GM12878 (cell line): Measurements from ENCODE around the gene MPHOSPH6. TPM values are rescaled to one million over a fixed set of nuclear protein-coding genes. Genes with fewer than 3 reads are reported as not detected.

ENCODE experiments used
- ATAC-seq: fragments of 200-7000 bp; cut with Tn5 transposase; 3 replicates; pipeline ENCODE4 v1.9.1; 2020; ENCODE audit warnings: mild to moderate bottlenecking, moderate library complexity
- BruUV-seq: library from RNA; stranded (reverse); fragments of 400-500 nt; replicated peaks from 2 replicates; lab custom pipeline; 2021; lab: Mats Ljungman, UMichigan
- CTCF ChIA-PET: fragments of 300-600 bp; sonication (Branson Sonifier 250); formaldehyde crosslinking; extraction: SDS; loops from one replicate; lab custom pipeline; 2021; ENCODE audit warnings: inconsistent platforms; lab: Yijun Ruan, JAX
- POLR2A ChIA-PET: fragments of 350-600 bp; formaldehyde crosslinking; extraction: SDS; loops from one replicate; lab custom pipeline; 2021; ENCODE audit warnings: inconsistent platforms; lab: Charles Lee
- RAD21 ChIA-PET: fragments of 300-600 bp; sonication (Branson Sonifier 250); formaldehyde crosslinking; loops from one replicate; lab custom pipeline; 2023; ENCODE audit warnings: antibody characterized with exemption; ENCODE audit not compliant: unreplicated experiment; lab: Charles Lee
- SMC1A ChIA-PET: fragments of 300-600 bp; sonication (Branson Sonifier 250); formaldehyde crosslinking; loops from one replicate; lab custom pipeline; 2023; ENCODE audit not compliant: unreplicated experiment, uncharacterized antibody; lab: Charles Lee
- DNase-seq: peaks from one replicate; pipeline ENCODE4 v3.0.0-alpha.2; 2011; ENCODE audit warnings: low read depth, low spot score
- FAIRE-seq: peaks from 3 replicates; lab custom pipeline; 2011; peaks lifted over from hg19 to GRCh38; lab: Jason Lieb, UNC
- H2AFZ ChIP-seq: 2 replicates; pipeline ENCODE4 v1.6.0; 2011; ENCODE audit warnings: low read depth, low read length, control low read depth; ENCODE audit not compliant: control insufficient read depth
- H3K27ac ChIP-seq: 2 replicates; pipeline ENCODE4 v1.5.1; 2011; ENCODE audit warnings: control low read depth; ENCODE audit not compliant: control insufficient read depth, insufficient read depth
- H3K27me3 ChIP-seq, 2 experiments: replicated peaks in 1 of 2; 2 replicates each; pipeline versions ENCODE4 v1.6.0 to v1.6.1; 2011; ENCODE audit warnings: low read length in 1 of 2; ENCODE audit not compliant: control insufficient read depth in 2 of 2, insufficient read depth in 2 of 2
- H3K36me3 ChIP-seq, 2 experiments: 2 replicates each; pipeline ENCODE4 v1.5.1; 2011; ENCODE audit warnings: low read length in 1 of 2; ENCODE audit not compliant: control insufficient read depth in 2 of 2, insufficient read depth in 2 of 2
- H3K4me1 ChIP-seq: 2 replicates; pipeline ENCODE4 v1.6.1; 2011; ENCODE audit warnings: mild to moderate bottlenecking, low read length, moderate library complexity, mixed read lengths; ENCODE audit not compliant: control insufficient read depth, insufficient read depth
- H3K4me2 ChIP-seq: 2 replicates; pipeline ENCODE4 v1.6.0; 2011; ENCODE audit warnings: control low read depth; ENCODE audit not compliant: control insufficient read depth, insufficient read depth
- H3K4me3 ChIP-seq: fragments of 200-600 bp; sonication (generic); 2 replicates; pipeline ENCODE4 v1.5.1; 2016
- H3K79me2 ChIP-seq: 2 replicates; pipeline ENCODE4 v1.6.0; 2011; ENCODE audit warnings: low read length; ENCODE audit not compliant: control insufficient read depth, insufficient read depth
- H3K9ac ChIP-seq: 2 replicates; pipeline ENCODE4 v1.8.0; 2011; ENCODE audit warnings: low read length, control low read depth, mixed read lengths; ENCODE audit not compliant: control insufficient read depth, insufficient read depth
- H3K9me3 ChIP-seq: replicated peaks from 3 replicates; pipeline ENCODE4 v1.5.1; 2011; ENCODE audit warnings: mild to moderate bottlenecking, low read length; ENCODE audit not compliant: control insufficient read depth, insufficient read depth
- H4K20me1 ChIP-seq: 2 replicates; pipeline ENCODE4 v1.6.0; 2011; ENCODE audit not compliant: control insufficient read depth, insufficient read depth
- ATF7 ChIP-seq: fragments of 450-650 bp; IDR thresholded peaks from 2 replicates; pipeline ENCODE4 v1.6.1; 2016; ENCODE audit warnings: low read depth, mild to moderate bottlenecking
- KAT2A ChIP-seq: conservative IDR thresholded peaks from 2 replicates; pipeline ENCODE4 v1.6.1; 2011; ENCODE audit warnings: low read depth, low read length; ENCODE audit not compliant: control insufficient read depth
- NBN ChIP-seq: fragments of 450-650 bp; IDR thresholded peaks from 2 replicates; pipeline ENCODE4 v1.6.1; 2016
- POLR2A ChIP-seq: IDR thresholded peaks from 2 replicates; pipeline ENCODE4 v1.6.1; 2011; ENCODE audit warnings: low read depth, mild to moderate bottlenecking, low read length
- POU2F2 ChIP-seq: IDR thresholded peaks from 3 replicates; pipeline ENCODE4 v1.6.1; 2011; ENCODE audit warnings: low read depth, mild to moderate bottlenecking, low read length, borderline replicate concordance
- RAD51 ChIP-seq: fragments of 450-650 bp; IDR thresholded peaks from 2 replicates; pipeline ENCODE4 v1.6.1; 2016; ENCODE audit warnings: moderate library complexity, mild to moderate bottlenecking, inconsistent platforms
- RUNX3 ChIP-seq: IDR thresholded peaks from 2 replicates; pipeline ENCODE4 v1.6.1; 2012; ENCODE audit warnings: low read length, inconsistent platforms
- SMAD5 ChIP-seq: IDR thresholded peaks from 2 replicates; pipeline ENCODE4 v1.6.1; 2016; ENCODE audit warnings: antibody characterized with exemption, low read depth
- TCF12 ChIP-seq: IDR thresholded peaks from 2 replicates; pipeline ENCODE4 v1.6.1; 2011; ENCODE audit warnings: low read depth, mild to moderate bottlenecking, low read length
- TCF3 ChIP-seq: IDR thresholded peaks from 2 replicates; pipeline ENCODE4 v1.6.1; 2012; ENCODE audit warnings: low read depth, mild to moderate bottlenecking, low read length, borderline replicate concordance; ENCODE audit not compliant: insufficient read depth
- ZNF274 ChIP-seq: IDR thresholded peaks from one replicate; pipeline ENCODE4 v1.8.0; 2011; ENCODE audit not compliant: insufficient read length, insufficient read depth
- ZZZ3 ChIP-seq: IDR thresholded peaks from 2 replicates; pipeline ENCODE4 v1.6.1; 2011; ENCODE audit warnings: low read depth; ENCODE audit not compliant: control insufficient read depth, insufficient read length
- WGBS: methylation state at CpG from one replicate; pipeline ENCODE4 v1.1.6; 2016; ENCODE audit warnings: low lambda C conversion rate; ENCODE audit not compliant: insufficient replicate concordance, insufficient coverage; ENCODE audit errors: missing lambda C conversion rate; 5-methylcytosine and 5-hydroxymethylcytosine counted together
- in situ Hi-C: fragments of 300-500 bp; cut with MboI; formaldehyde crosslinking; loops from 9 replicates; pipeline ENCODE4 v1.14.3; 2018; ENCODE audit warnings: mixed read lengths
- intact Hi-C: fragments of 100-400 bp; cut with micrococcal nuclease; formaldehyde crosslinking; loops from one replicate; pipeline ENCODE4 v1.14.2; 2022; ENCODE audit not compliant: unreplicated experiment
- polyA plus RNA-seq, 11 experiments: library from polyadenylated mRNA; depleted of rRNA in 4 of 11; unstranded in 6 of 11; stranded (reverse) in 5 of 11; fragments of >200 nt; fragmentation: Nextera tagmentation in 4 of 11; fragmentation: Illumina TruSeq in 1 of 11; extraction: Ambion mirVana in 4 of 11; extraction: Trizol in 1 of 11; gene quantifications; 1 replicate in 1 of 11; 2 replicates in 10 of 11; pipeline versions ENCODE4 v1.2.1 to v1.2.3, GENCODE V29; 2011 to 2016; ENCODE audit warnings: inconsistent platforms in 2 of 11, missing spikeins in 2 of 11, low read depth in 1 of 11
- total RNA-seq, 4 experiments: library from RNA; depleted of rRNA in 3 of 4; stranded (reverse); fragments of >200 nt in 3 of 4; fragmentation: Illumina TruSeq in 1 of 4; extraction: Trizol in 1 of 4; gene quantifications; 2 replicates each; pipeline versions ENCODE4 v1.2.1 to v1.2.3, GENCODE V29; 2013 to 2021
- TF ChIP-seq, protein P1 (sequence below): IDR thresholded peaks from 2 replicates; pipeline ENCODE4 v1.6.1; 2011; ENCODE audit warnings: mild to moderate bottlenecking, low read depth, low read length, moderate library complexity; ENCODE audit not compliant: insufficient replicate concordance
- TF ChIP-seq, protein P2 (sequence below): fragments of 450-650 bp; IDR thresholded peaks from 2 replicates; pipeline ENCODE4 v1.6.1; 2017; ENCODE audit warnings: mild to moderate bottlenecking
- TF ChIP-seq, protein P3 (sequence below): fragments of 450-650 bp; IDR thresholded peaks from 2 replicates; pipeline ENCODE4 v1.6.1; 2017; ENCODE audit warnings: mild to moderate bottlenecking, low read depth, inconsistent platforms; ENCODE audit not compliant: poor library complexity, severe bottlenecking

The MPHOSPH6 gene
- total and polyA plus RNA-seq, 10 of the 15 experiments (the other 5 are each of a cell fraction or from before 2014, with no cell fraction given): 8.9 to 39.6 (median 19.8) TPM

DNA sequence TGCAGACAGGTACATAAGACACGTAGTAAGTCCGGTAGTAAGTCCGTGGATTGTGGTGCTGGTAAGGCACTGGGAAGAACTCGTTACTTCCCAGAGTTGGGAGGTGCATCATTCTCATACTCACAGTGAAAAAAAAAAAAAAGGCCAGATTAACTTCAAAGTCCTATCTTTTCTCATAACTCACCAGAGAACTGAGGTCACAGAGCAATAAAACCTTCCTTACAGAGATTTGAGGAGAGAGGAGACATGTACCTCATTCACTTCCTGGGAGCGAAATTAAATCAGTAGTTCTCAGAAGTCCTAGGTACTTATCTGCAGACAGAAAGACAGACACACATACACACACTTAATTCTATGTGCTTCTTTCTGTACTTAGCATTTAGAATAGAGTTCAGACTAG, 22.5 kb downstream of the MPHOSPH6 start:
- DNase-seq (no peak), FAIRE-seq (no peak), ATAC-seq (no peak)
- H3K27me3 ChIP-seq: no peaks in the 10 kb centered on the region
- H3K4me2 ChIP-seq: no peak overlapping the region
- TF ChIP-seq TCF3 (no peak), ZZZ3 (no peak), SMAD5 (no peak), POLR2A (no peak), POU2F2 (no peak), ZNF274 (no peak), ATF7 (no peak), KAT2A (no peak), TCF12 (no peak), RUNX3 (no peak), NBN (no peak), RAD51 (no peak)
- TF ChIP-seq, protein P1, sequence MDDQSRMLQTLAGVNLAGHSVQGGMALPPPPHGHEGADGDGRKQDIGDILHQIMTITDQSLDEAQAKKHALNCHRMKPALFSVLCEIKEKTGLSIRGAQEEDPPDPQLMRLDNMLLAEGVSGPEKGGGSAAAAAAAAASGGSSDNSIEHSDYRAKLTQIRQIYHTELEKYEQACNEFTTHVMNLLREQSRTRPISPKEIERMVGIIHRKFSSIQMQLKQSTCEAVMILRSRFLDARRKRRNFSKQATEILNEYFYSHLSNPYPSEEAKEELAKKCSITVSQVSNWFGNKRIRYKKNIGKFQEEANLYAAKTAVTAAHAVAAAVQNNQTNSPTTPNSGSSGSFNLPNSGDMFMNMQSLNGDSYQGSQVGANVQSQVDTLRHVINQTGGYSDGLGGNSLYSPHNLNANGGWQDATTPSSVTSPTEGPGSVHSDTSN: no peak
- TF ChIP-seq, protein P2, sequence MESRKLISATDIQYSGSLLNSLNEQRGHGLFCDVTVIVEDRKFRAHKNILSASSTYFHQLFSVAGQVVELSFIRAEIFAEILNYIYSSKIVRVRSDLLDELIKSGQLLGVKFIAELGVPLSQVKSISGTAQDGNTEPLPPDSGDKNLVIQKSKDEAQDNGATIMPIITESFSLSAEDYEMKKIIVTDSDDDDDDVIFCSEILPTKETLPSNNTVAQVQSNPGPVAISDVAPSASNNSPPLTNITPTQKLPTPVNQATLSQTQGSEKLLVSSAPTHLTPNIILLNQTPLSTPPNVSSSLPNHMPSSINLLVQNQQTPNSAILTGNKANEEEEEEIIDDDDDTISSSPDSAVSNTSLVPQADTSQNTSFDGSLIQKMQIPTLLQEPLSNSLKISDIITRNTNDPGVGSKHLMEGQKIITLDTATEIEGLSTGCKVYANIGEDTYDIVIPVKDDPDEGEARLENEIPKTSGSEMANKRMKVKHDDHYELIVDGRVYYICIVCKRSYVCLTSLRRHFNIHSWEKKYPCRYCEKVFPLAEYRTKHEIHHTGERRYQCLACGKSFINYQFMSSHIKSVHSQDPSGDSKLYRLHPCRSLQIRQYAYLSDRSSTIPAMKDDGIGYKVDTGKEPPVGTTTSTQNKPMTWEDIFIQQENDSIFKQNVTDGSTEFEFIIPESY: no peak
- TF ChIP-seq, protein P3, sequence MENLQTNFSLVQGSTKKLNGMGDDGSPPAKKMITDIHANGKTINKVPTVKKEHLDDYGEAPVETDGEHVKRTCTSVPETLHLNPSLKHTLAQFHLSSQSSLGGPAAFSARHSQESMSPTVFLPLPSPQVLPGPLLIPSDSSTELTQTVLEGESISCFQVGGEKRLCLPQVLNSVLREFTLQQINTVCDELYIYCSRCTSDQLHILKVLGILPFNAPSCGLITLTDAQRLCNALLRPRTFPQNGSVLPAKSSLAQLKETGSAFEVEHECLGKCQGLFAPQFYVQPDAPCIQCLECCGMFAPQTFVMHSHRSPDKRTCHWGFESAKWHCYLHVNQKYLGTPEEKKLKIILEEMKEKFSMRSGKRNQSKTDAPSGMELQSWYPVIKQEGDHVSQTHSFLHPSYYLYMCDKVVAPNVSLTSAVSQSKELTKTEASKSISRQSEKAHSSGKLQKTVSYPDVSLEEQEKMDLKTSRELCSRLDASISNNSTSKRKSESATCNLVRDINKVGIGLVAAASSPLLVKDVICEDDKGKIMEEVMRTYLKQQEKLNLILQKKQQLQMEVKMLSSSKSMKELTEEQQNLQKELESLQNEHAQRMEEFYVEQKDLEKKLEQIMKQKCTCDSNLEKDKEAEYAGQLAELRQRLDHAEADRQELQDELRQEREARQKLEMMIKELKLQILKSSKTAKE: no peak
- H3K79me2 ChIP-seq: no peaks in the 10 kb centered on the region
- ChIA-PET CTCF (no interaction called here), SMC1A (no interaction called here), POLR2A (no interaction called here), RAD21 (no interaction called here)
- 86% methylated on average over 5 of the region's 5 CpGs for WGBS
- H4K20me1 ChIP-seq: no peaks in the 10 kb centered on the region
- no peak overlapping the region for H3K27ac ChIP-seq
- in situ Hi-C loops (no loop called here), intact Hi-C loops (no loop called here)
- no peak overlapping the region for H2AFZ ChIP-seq
- H3K4me3 ChIP-seq: no peak overlapping the region
- no peaks in the 10 kb centered on the region for H3K36me3 ChIP-seq
- no peaks in the 10 kb centered on the region for H3K4me1 ChIP-seq
- H3K9ac ChIP-seq: no peak overlapping the region
- BruUV-seq: no TSS peak
- H3K9me3 ChIP-seq: no peaks in the 10 kb centered on the region
